WTC11 (cell line): ENCODE results near the gene CARMIL1. TPM values are rescaled to one million over a fixed set of nuclear protein-coding genes. Genes with fewer than 3 reads are reported as not detected.

ENCODE experiments used
- ATAC-seq: fragments of 200-7000 bp; cut with Tn5 transposase; 2 replicates; pipeline ENCODE4 v1.10.0; 2021; ENCODE audit warnings: mild to moderate bottlenecking, moderate library complexity
- CTCF ChIA-PET: fragments of 300-600 bp; sonication (Branson Sonifier 250); formaldehyde crosslinking; loops from one replicate; lab custom pipeline; 2021; ENCODE audit warnings: antibody characterized with exemption; lab: Charles Lee
- POLR2A ChIA-PET: fragments of 350-600 bp; sonication (Branson Sonifier 250); formaldehyde crosslinking; loops from one replicate; lab custom pipeline; 2021; ENCODE audit warnings: antibody characterized with exemption; lab: Charles Lee
- DNase-seq: peaks from one replicate; pipeline ENCODE4 v3.0.0; 2021; ENCODE audit warnings: low spot score
- H3K27ac Mint-ChIP-seq: 2 replicates; pipeline ENCODE4 v1.8.0; 2021; ENCODE audit warnings: mixed read lengths
- H3K27me3 Mint-ChIP-seq: 2 replicates; pipeline ENCODE4 v1.8.0; 2021; ENCODE audit warnings: low read depth, mild to moderate bottlenecking, moderate library complexity, mixed read lengths
- H3K36me3 Mint-ChIP-seq: 2 replicates; pipeline ENCODE4 v1.8.0; 2021; ENCODE audit warnings: mixed read lengths
- H3K4me1 Mint-ChIP-seq: 2 replicates; pipeline ENCODE4 v1.8.0; 2022; ENCODE audit warnings: mixed read lengths
- H3K4me3 Mint-ChIP-seq: 2 replicates; pipeline ENCODE4 v1.8.0; 2021; ENCODE audit warnings: mild to moderate bottlenecking, moderate library complexity, mixed read lengths
- H3K9me3 Mint-ChIP-seq: 2 replicates; pipeline ENCODE4 v1.8.0; 2021; ENCODE audit warnings: mixed read lengths
- ARID4B ChIP-seq: sonication (generic); formaldehyde crosslinking; IDR thresholded peaks from 2 replicates; pipeline ENCODE4 v1.8.0; 2023; ENCODE audit warnings: missing genetic modification reagents, mild to moderate bottlenecking, borderline replicate concordance
- ATF2 ChIP-seq: sonication (generic); formaldehyde crosslinking; IDR thresholded peaks from 2 replicates; pipeline ENCODE4 v1.8.1; 2022; ENCODE audit warnings: low read depth, missing genetic modification reagents, borderline replicate concordance
- E2F4 ChIP-seq: sonication (generic); formaldehyde crosslinking; IDR thresholded peaks from 2 replicates; pipeline ENCODE4 v1.8.1; 2022; ENCODE audit warnings: low read depth, mild to moderate bottlenecking, moderate library complexity, missing genetic modification reagents, borderline replicate concordance
- ELF4 ChIP-seq: sonication (generic); formaldehyde crosslinking; IDR thresholded peaks from 2 replicates; pipeline ENCODE4 v1.8.1; 2022; ENCODE audit warnings: low read depth, mild to moderate bottlenecking, moderate library complexity, missing genetic modification reagents
- EMX1 ChIP-seq: fragments of 250-450 bp; sonication (Bioruptor Pico); IDR thresholded peaks from 2 replicates; pipeline ENCODE4 v1.8.0; 2021; ENCODE audit warnings: mild to moderate bottlenecking
- GTF2I ChIP-seq: fragments of 250-450 bp; sonication (Bioruptor Pico); conservative IDR thresholded peaks from 2 replicates; pipeline ENCODE4 v1.4.0; 2021; ENCODE audit warnings: mild to moderate bottlenecking
- IRF2 ChIP-seq: sonication (generic); formaldehyde crosslinking; IDR thresholded peaks from 2 replicates; pipeline ENCODE4 v1.8.0; 2022; ENCODE audit warnings: low read depth, missing genetic modification reagents, borderline replicate concordance
- OVOL2 ChIP-seq: fragments of 250-450 bp; sonication (Bioruptor Pico); IDR thresholded peaks from 2 replicates; pipeline ENCODE4 v1.9.0; 2021; ENCODE audit warnings: mild to moderate bottlenecking, borderline replicate concordance
- PRRX2 ChIP-seq: fragments of 250-450 bp; sonication (Bioruptor Pico); IDR thresholded peaks from 2 replicates; pipeline ENCODE4 v1.8.0; 2021; ENCODE audit warnings: mild to moderate bottlenecking
- ZNF263 ChIP-seq: sonication (generic); formaldehyde crosslinking; IDR thresholded peaks from 2 replicates; pipeline ENCODE4 v1.8.1; 2022; ENCODE audit warnings: low read depth, mild to moderate bottlenecking, moderate library complexity, missing genetic modification reagents
- ZNF281 ChIP-seq: sonication (generic); formaldehyde crosslinking; IDR thresholded peaks from 2 replicates; pipeline ENCODE4 v1.8.0; 2023; ENCODE audit warnings: mild to moderate bottlenecking, missing genetic modification reagents
- total RNA-seq: library from RNA; stranded (reverse); gene quantifications from 3 replicates; pipeline ENCODE4 v1.2.3, GENCODE V29; 2021

Gene CARMIL1
- total RNA-seq, 1 experiment from 2014 or later = 36.2 TPM

GRCh38 chr6:25326960-25327359 is 47.8 kb downstream of the CARMIL1 start (continued):
- no peak for TF ChIP-seq EMX1 (CRISPR knock-in tag)

GRCh38 chr6:25327432-25327831 is 48.3 kb downstream of the CARMIL1 start:
- Mint-ChIP-seq H3K4me3 (no peak overlapping the region), H3K4me1 (peaks cover 48% of the 10 kb centered on the region), H3K27me3 (no peaks in the 10 kb centered on the region), H3K36me3 (no peaks in the 10 kb centered on the region), H3K27ac (no peak overlapping the region), H3K9me3 (no peaks in the 10 kb centered on the region)
- TF ChIP-seq E2F4 (CRISPR knock-in tag) (no peak), ARID4B (CRISPR knock-in tag) (no peak), OVOL2 (CRISPR knock-in tag) (no peak), IRF2 (CRISPR knock-in tag) (no peak), ZNF281 (no peak)
- DNase-seq = no peak
- POLR2A ChIA-PET = no interaction called here
- no peak for ATAC-seq
- CTCF ChIA-PET = interaction anchor here (1.1 to 1.4 kb wide), 2 partner anchors 14 to 16 kb away, joined by 3 to 4 read pairs; no protein-coding TSS in a partner anchor

- POLR2A ChIA-PET = no interaction called here
- H3K36me3 Mint-ChIP-seq = no peaks in the 10 kb centered on the region
- no peaks in the 10 kb centered on the region for H3K27me3 Mint-ChIP-seq
- ATAC-seq = no peak
- CTCF ChIA-PET = interaction anchor here (1.2 to 1.6 kb wide), 3 partner anchors 50 to 64 kb away, joined by 3 to 4 read pairs (median 3); partner anchors contain the start of gene CARMIL1
- no peak for TF ChIP-seq ZNF263
- no peak for TF ChIP-seq PRRX2 (CRISPR knock-in tag)
- no peak for TF ChIP-seq GTF2I (CRISPR knock-in tag)
- TF ChIP-seq E2F4 (CRISPR knock-in tag) = no peak
- no peak for TF ChIP-seq ATF2 (CRISPR knock-in tag)
- TF ChIP-seq ELF4 (CRISPR knock-in tag) = no peak
- no peak for TF ChIP-seq OVOL2 (CRISPR knock-in tag)
- H3K4me3 Mint-ChIP-seq = no peak overlapping the region
- H3K4me1 Mint-ChIP-seq = peaks cover 60% of the 10 kb centered on the region
- H3K9me3 Mint-ChIP-seq = no peaks in the 10 kb centered on the region
- DNase-seq = no peak
- H3K27ac Mint-ChIP-seq = peak overlapping the region; percentile 23; the same call in 1 of the 2 replicates
Measured at GRCh38 chr6:25329161-25329817, 50.1 kb downstream of the CARMIL1 start.
